Measurements from ENCODE around the gene MRNIP. TPM values are rescaled to one million over a fixed set of nuclear protein-coding genes. Genes with fewer than 3 reads are reported as not detected.

The MRNIP gene
- total and polyA plus RNA-seq, 2 experiments from 2014 or later, result 28.8 to 57.5 TPM

DNA sequence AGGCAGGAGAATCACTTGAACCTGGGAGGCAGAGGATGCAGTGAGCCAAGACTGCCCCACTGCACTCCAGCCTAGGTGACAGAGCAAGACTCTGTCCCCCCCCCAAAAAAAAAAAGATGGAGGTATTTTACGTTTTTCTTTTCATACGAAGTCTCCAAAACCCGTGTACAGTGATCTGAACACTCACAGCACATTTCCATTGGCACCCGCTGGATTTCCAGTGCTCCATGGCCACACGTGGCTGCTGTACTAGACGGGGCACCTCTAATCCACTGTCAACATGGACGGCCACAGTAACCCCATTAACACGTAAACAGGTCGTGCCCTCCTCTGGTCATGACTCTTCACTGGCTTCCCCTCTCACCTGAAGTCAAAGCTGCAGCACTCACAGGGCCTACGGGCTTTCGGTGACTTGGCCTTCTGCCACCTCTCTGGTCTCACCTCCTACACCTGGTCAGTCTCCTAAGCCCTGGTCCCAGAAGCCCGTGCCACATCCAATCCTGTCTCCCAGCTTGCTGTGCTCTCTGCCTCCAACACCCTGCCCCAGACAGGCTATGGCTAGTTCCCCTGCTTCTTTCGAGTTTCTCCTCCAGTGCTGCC lies 27.0 kb upstream of the MRNIP start:
- Histone ChIP-seq H3K4me3 (no peak overlapping the region), H3K9me3 (ENCODE audit: low read depth) (no peaks in the 10 kb centered on the region), H3K27ac (no peak overlapping the region), H3K4me1 (ENCODE audit: low read depth) (no peaks in the 10 kb centered on the region), H3K27me3 (no peaks in the 10 kb centered on the region), H3K36me3 (peaks cover 3% of the 10 kb centered on the region)
- no peak for DNase-seq (ENCODE audit: low read depth in 1 of 2, low spot score in 1 of 2)
- TF ChIP-seq CTCF (IDR thresholded peaks at IDR 0.05; ENCODE audit: low read depth, low read length), result no peak

- no peaks in the 10 kb centered on the region for H3K36me3 ChIP-seq
- no peaks in the 10 kb centered on the region for H3K27me3 ChIP-seq
- no peak for DNase-seq (ENCODE audit: low read depth in 1 of 2, low spot score in 1 of 2)
- no peaks in the 10 kb centered on the region for H3K9me3 ChIP-seq (ENCODE audit: low read depth)
- H3K4me1 ChIP-seq (ENCODE audit: low read depth), result no peaks in the 10 kb centered on the region
- no peak overlapping the region for H3K4me3 ChIP-seq
- no peak overlapping the region for H3K27ac ChIP-seq
- TF ChIP-seq CTCF (IDR thresholded peaks at IDR 0.05; ENCODE audit: low read depth, low read length), result no peak
Measured at GRCh38 chr5:179883163-179883562, 24.5 kb upstream of the MRNIP start.

DNA sequence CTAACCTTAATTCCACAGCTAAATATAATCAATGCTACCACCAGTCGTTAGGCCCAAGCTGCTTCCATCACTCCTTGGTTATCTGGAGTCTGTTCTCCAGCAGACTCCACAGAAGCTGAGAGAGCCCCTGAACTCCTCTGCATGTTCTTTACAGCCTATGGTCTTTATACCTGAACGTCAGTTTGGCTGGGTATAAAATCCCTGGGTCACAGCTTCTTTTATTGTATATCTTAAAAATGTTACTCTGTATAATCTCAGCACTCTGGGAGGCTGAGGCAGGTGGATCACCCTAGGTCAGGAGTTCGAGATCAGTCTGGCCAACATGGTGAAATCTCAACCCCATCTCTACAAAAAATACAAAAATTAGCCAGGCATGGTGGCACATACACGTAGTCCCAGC lies 23.7 kb upstream of the MRNIP start:
- H3K4me1 ChIP-seq (ENCODE audit: low read depth), result no peaks in the 10 kb centered on the region
- H3K9me3 ChIP-seq (ENCODE audit: low read depth), result no peaks in the 10 kb centered on the region
- H3K4me3 ChIP-seq, result no peak overlapping the region
- peaks cover 5% of the 10 kb centered on the region for H3K36me3 ChIP-seq
- no peaks in the 10 kb centered on the region for H3K27me3 ChIP-seq
- H3K27ac ChIP-seq, result no peak overlapping the region
- no peak for DNase-seq (ENCODE audit: low read depth in 1 of 2, low spot score in 1 of 2)
- no peak for TF ChIP-seq CTCF (IDR thresholded peaks at IDR 0.05; ENCODE audit: low read depth, low read length)

DNA sequence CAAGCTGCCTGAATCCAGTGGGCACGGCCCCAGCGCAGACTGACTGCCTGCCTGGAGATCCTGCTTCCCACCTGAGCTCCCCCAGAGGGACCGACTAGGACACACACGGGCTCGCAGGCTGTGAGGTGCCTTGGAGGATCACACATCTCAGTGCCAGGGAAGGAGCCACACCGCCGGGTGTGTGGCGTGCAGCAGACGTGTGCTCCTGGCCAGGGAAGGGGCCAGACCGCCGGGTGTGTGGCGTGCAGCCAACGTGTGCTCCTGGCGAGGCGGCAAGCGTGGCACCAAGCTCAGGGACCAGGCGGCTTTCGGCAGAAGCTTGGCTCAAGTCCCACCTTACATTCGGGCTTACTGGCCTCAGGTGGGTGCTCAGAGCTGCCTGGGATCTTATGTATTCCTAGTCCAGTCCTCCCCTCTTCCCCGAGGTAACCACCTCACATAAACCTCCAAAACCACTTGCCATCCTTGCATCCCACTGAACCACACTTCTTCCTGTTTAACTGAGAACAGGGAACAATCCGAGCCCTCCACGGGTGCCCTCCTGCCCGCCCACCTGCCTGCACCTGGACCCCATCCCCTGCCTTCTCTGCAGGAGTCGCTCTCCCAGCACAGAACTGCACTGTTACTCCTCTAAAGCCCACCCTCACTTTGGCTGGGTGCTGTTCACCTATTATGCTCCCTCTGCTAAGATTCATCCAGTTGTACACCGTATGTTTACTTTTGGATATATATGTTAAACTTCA lies 22.4 kb upstream of the MRNIP start:
- H3K27me3 ChIP-seq, result no peaks in the 10 kb centered on the region
- H3K9me3 ChIP-seq (ENCODE audit: low read depth), result no peaks in the 10 kb centered on the region
- no peak for TF ChIP-seq CTCF (IDR thresholded peaks at IDR 0.05; ENCODE audit: low read depth, low read length)
- H3K4me3 ChIP-seq, result no peak overlapping the region
- DNase-seq (ENCODE audit: low read depth in 1 of 2, low spot score in 1 of 2), result no peak
- H3K4me1 ChIP-seq (ENCODE audit: low read depth), result no peaks in the 10 kb centered on the region
- H3K36me3 ChIP-seq, result peaks cover 5% of the 10 kb centered on the region
- no peak overlapping the region for H3K27ac ChIP-seq

DNA sequence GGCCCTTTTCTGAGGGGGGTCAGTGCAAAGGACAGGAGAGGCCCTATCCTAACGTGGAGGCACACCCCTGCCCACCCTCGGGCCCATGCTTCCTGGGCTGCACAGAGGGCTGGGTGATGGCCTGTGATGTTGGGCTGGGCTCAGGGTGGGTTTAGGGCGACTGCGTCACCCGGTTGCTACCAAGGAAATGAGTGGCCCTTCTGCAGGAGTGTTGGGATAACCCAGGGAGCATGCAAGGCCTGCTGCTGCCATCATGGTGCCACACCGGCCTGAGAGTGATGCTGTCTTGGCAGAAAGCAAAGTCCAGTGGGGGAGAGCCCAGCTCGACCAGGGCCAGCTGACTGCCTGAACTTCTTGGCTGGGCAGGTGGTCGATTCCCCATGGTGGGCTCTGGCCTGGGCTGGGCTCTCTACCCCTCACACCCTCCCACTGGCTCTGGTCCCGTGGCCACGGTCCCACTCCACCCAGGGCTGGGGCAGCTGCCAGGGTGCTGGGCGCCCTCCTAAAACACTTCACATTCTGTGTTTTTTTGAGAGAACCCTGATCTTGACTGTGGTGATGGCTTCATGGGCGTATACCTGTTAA lies 21.5 kb upstream of the MRNIP start:
- H3K27ac ChIP-seq, result no peak overlapping the region
- H3K36me3 ChIP-seq, result peaks cover 8% of the 10 kb centered on the region
- no peaks in the 10 kb centered on the region for H3K4me1 ChIP-seq (ENCODE audit: low read depth)
- no peaks in the 10 kb centered on the region for H3K27me3 ChIP-seq
- DNase-seq (ENCODE audit: low read depth in 1 of 2, low spot score in 1 of 2), result no peak
- no peak overlapping the region for H3K4me3 ChIP-seq
- no peak for TF ChIP-seq CTCF (IDR thresholded peaks at IDR 0.05; ENCODE audit: low read depth, low read length)
- no peaks in the 10 kb centered on the region for H3K9me3 ChIP-seq (ENCODE audit: low read depth)
